ENCODE data around the gene TNFAIP8L1. TPM values are rescaled to one million over a fixed set of nuclear protein-coding genes. Genes with fewer than 3 reads are reported as not detected.
A peak's percentile ranks its signal among the peaks of the same experiment; 100 is the strongest.

Gene TNFAIP8L1
- polyA plus RNA-seq, 1 donor (not counting 4 experiments of a cell fraction or from before 2014, with no cell fraction given) = 4.7 TPM

GRCh38 chr19:4701557-4701956 lies 62.2 kb downstream of the TNFAIP8L1 start:
- H3K4me3 ChIP-seq (ENCODE audit: control insufficient read depth in 2 of 3, extremely low read depth in 1 of 3, insufficient read depth in 2 of 3, low read depth in 1 of 3, low read length in 3 of 3) = no peak overlapping the region
- peaks cover 42 to 61% of the 10 kb centered on the region in 2 experiments for H3K36me3 ChIP-seq (ENCODE audit: control insufficient read depth in 2 of 2, extremely low read depth in 1 of 2, insufficient read depth in 2 of 2, low read length in 2 of 2)
- H4K20me1 ChIP-seq (ENCODE audit: control insufficient read depth, extremely low read depth, insufficient read depth, low read length) = no peaks in the 10 kb centered on the region
- H3K4me1 ChIP-seq (ENCODE audit: control insufficient read depth, extremely low read depth, insufficient read depth, low read length) = peaks cover 45% of the 10 kb centered on the region
- no peaks in the 10 kb centered on the region for H3K27me3 ChIP-seq (ENCODE audit: control insufficient read depth, extremely low read depth, insufficient read depth, low read length)
- dilution Hi-C loops (cut with MboI; ENCODE audit: extremely low pct_ligation_motif_present, low sequenced_read_pairs) = no loop called here
- H3K79me2 ChIP-seq (ENCODE audit: control insufficient read depth, insufficient read depth, low read length) = no peaks in the 10 kb centered on the region
- H3K9me3 ChIP-seq (ENCODE audit: control insufficient read depth, low read depth, low read length) = no peaks in the 10 kb centered on the region
- TF ChIP-seq CTCF (optimal IDR thresholded peaks at IDR 0.05 in 1 of 3, IDR thresholded peaks at IDR 0.05 in 1 of 3, conservative IDR thresholded peaks at IDR 0.05 in 1 of 3; ENCODE audit: extremely low read depth in 1 of 3, insufficient read depth in 2 of 3, low read length in 3 of 3) = peak in 1 of 3 experiments; percentile 1
- no peak for TF ChIP-seq EZH2 (IDR thresholded peaks at IDR 0.05; ENCODE audit: low read length)
- no peak for FAIRE-seq
- peak overlapping the region; percentile 56 for H3K27ac ChIP-seq (ENCODE audit: control insufficient read depth, insufficient read depth, low read length)
- H3K9me1 ChIP-seq (ENCODE audit: control insufficient read depth, extremely low read depth, insufficient read depth, low read length) = no peaks in the 10 kb centered on the region
- no peak overlapping the region for H2AFZ ChIP-seq (ENCODE audit: control insufficient read depth, low read length)
- DNase-seq (ENCODE audit: low read depth, low spot score) = no peak
- no peak overlapping the region for H3K4me2 ChIP-seq (ENCODE audit: control insufficient read depth, extremely low read depth, insufficient read depth, low read depth, low read length)
- H3K9ac ChIP-seq (ENCODE audit: control insufficient read depth, extremely low read depth, insufficient read depth, low read length) = no peak overlapping the region

- H3K4me3 ChIP-seq (ENCODE audit: control insufficient read depth in 2 of 3, extremely low read depth in 1 of 3, insufficient read depth in 2 of 3, low read depth in 1 of 3, low read length in 3 of 3) = no peak overlapping the region
- TF ChIP-seq CTCF (optimal IDR thresholded peaks at IDR 0.05 in 1 of 3, IDR thresholded peaks at IDR 0.05 in 1 of 3, conservative IDR thresholded peaks at IDR 0.05 in 1 of 3; ENCODE audit: extremely low read depth in 1 of 3, insufficient read depth in 2 of 3, low read length in 3 of 3) (no peak), EZH2 (IDR thresholded peaks at IDR 0.05; ENCODE audit: low read length) (no peak)
- peaks cover 40 to 65% of the 10 kb centered on the region in 2 experiments for H3K36me3 ChIP-seq (ENCODE audit: control insufficient read depth in 2 of 2, extremely low read depth in 1 of 2, insufficient read depth in 2 of 2, low read length in 2 of 2)
- H3K9me3 ChIP-seq (ENCODE audit: control insufficient read depth, low read depth, low read length) = no peaks in the 10 kb centered on the region
- H4K20me1 ChIP-seq (ENCODE audit: control insufficient read depth, extremely low read depth, insufficient read depth, low read length) = no peaks in the 10 kb centered on the region
- H2AFZ ChIP-seq (ENCODE audit: control insufficient read depth, low read length) = no peak overlapping the region
- dilution Hi-C loops (cut with MboI; ENCODE audit: extremely low pct_ligation_motif_present, low sequenced_read_pairs) = no loop called here
- FAIRE-seq (no peak), DNase-seq (ENCODE audit: low read depth, low spot score) (no peak)
- H3K9me1 ChIP-seq (ENCODE audit: control insufficient read depth, extremely low read depth, insufficient read depth, low read length) = peaks cover 3% of the 10 kb centered on the region
- H3K79me2 ChIP-seq (ENCODE audit: control insufficient read depth, insufficient read depth, low read length) = no peaks in the 10 kb centered on the region
- no peak overlapping the region for H3K9ac ChIP-seq (ENCODE audit: control insufficient read depth, extremely low read depth, insufficient read depth, low read length)
- no peaks in the 10 kb centered on the region for H3K27me3 ChIP-seq (ENCODE audit: control insufficient read depth, extremely low read depth, insufficient read depth, low read length)
- H3K27ac ChIP-seq (ENCODE audit: control insufficient read depth, insufficient read depth, low read length) = no peak overlapping the region
- H3K4me1 ChIP-seq (ENCODE audit: control insufficient read depth, extremely low read depth, insufficient read depth, low read length) = peaks cover 35% of the 10 kb centered on the region
- no peak overlapping the region for H3K4me2 ChIP-seq (ENCODE audit: control insufficient read depth, extremely low read depth, insufficient read depth, low read depth, low read length)
Observed at GRCh38 chr19:4702764-4703163, 63.4 kb downstream of the TNFAIP8L1 start.

Measured in keratinocyte (primary cell).